ENCODE data around the gene SHOX.

DNA sequence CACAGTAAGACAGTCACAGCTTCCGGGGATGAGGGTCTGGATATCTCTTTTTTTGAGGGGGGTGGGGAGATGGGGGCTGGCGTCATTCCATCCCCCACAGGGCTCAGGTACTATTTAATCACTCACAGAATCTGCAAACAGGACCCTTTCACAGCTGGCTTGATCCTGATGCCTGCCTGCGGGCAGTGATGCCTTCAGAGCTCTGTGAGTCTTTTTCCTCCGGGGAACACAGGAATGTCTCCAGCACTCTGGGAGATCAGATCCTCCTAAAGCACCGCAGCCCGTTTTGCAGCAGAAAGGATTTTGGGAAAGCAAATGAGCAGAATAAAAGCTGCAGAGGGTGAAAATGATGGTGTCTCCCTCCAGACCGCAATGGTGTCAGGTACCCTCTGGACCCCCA, 13.2 kb upstream of the SHOX start:
- no peak for TF ChIP-seq EZH2 (IDR thresholded peaks at IDR 0.05)
- no peak for TF ChIP-seq POLR2AphosphoS5 (IDR thresholded peaks at IDR 0.05; ENCODE audit: borderline replicate concordance, low read depth, low read length)

All from SK-N-MC (cell line).